GM21367 (cell line): Measurements from ENCODE around the gene EDN1.
A peak's percentile ranks its signal among the peaks of the same experiment; 100 is the strongest.
"Not testable (repeated sequence)": the region's sequence is repeated elsewhere in the genome, so short reads cannot be mapped to it uniquely, and the experiment has no call there.

Source experiments
- ATAC-seq: cut with Tn5 transposase; IDR thresholded peaks from one replicate; pipeline ENCODE4 v1.9.1; 2021; ENCODE audit not compliant: unreplicated experiment

The EDN1 gene

GRCh38 chr6:12324099-12324498, 33.9 kb downstream of the EDN1 start:
- ATAC-seq, result no peak

DNA sequence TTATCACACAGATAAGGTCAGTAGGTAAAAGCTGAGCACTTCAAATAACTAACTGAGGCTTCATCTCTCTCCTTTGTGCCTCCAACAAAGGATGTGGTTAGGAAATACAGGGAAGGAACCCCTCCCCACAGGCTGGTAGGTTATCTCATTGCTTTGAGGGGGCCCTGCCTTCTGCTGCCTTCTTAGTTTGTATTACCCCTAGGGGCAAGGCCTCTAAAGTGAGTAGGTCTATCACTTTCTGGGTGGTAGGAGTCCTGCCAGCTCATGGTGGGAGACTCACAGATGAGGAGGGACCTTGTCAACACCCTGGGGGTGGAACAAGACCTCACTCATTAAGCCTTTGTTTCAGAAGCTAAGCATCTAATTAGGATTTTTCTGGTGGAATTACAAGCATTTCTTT, 34.6 kb downstream of the EDN1 start:
- ATAC-seq, result no peak

- ATAC-seq, result no peak
Measured at GRCh38 chr6:12325872-12326271, 35.7 kb downstream of the EDN1 start.

DNA sequence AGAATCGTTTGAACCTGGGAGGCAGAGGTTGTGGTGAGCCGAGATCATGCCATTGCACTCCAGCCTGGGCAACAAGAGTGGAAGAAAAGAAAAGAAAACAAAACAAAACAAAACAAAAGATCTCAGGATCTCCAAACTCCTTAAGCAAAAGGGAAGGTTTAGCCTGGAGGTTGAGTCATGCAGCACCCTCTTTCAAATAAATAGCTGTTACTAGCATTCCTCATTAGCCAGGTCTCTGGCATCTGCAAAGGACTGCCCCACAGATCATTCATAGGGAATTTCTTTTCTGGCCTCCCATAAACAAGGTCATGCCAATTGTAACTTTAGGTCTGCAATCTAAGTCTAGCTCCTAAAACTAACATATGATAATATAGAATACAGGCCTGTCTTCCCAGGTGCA, 37.2 kb downstream of the EDN1 start:
- no peak for ATAC-seq

DNA sequence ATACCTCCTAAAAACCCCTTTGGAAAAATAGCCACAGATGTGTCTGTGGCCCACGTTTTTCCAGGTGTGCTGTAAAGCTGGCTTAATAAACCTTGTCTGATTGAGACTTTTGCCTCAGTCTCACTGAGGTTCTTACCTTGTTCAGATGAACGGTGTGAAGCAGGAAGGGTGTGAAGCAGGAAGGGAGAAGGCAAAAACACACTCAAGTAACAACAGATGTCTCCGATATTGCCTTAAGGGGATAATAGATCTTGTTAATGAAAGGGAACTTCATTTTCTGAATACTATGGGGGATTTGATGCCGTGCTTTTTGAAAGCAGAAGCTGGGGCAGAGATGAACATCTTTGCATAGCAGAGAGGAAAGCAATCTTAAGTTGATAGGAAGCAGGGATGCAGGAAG, 37.8 kb downstream of the EDN1 start:
- ATAC-seq, result no peak

DNA sequence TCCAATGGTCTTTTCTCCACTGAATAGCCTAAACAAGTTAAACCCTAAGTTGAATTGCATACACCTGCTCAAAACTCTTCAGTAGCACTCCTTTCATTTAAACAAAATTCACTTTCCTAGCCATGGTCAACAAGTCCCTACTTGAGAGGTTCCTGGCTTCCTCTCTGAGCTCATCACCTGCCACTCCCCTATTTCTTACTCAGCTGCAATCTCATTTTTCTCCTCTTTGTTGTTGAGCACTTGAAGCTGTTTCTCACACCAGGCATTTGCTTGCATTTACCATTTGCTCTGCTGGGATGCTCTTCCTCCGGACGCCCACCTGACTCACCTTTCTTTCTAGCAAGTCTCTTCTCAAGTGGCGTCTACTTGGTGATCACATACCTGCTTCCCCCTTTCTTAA, 38.5 kb downstream of the EDN1 start:
- no peak for ATAC-seq

- no peak for ATAC-seq
Measured at GRCh38 chr6:12331474-12331873, 41.3 kb downstream of the EDN1 start.

DNA sequence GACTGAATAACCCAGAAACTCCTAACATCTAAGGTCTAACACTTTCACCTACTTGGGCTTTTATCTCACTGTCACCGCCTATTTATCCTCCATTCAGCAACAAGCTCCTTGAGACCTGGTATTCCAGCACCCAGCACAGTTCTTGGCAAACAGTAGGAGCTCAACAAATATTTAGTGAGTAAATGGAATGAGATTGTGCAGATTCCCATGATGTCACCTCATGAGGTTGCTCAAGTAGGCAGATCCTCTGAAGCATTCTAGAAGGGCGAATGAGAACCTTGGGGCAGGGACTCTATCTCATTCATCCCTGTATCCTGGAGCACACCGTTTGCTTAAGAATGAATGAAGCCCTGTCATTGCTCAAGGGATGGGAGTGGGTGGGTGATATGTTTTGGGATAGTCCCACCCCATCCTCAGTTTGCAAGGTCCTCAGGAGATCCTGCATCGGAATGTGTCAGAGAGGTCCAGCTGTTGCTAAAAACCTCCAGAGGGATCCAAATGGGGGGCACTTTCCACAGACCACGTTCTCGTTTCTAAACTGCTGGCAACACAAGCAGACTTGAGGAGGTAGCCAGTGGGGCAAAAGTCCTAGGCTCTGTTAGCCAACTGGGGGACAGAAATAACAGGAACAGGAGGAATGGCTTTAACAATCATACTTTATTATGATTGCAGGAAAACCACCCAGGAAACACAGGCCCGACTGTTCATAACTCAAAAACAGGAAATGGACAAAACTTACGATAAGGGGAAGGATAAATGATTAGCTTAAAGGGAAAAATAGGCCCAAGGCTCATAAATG, 42.0 kb downstream of the EDN1 start:
- ATAC-seq, result no peak

- not testable (repeated sequence) for ATAC-seq
Measured at GRCh38 chr6:12332750-12333079, 42.6 kb downstream of the EDN1 start.

GRCh38 chr6:12333128-12333527, 43.0 kb downstream of the EDN1 start:
- ATAC-seq, result no peak

- no peak for ATAC-seq
Measured at GRCh38 chr6:12334526-12335130, 44.5 kb downstream of the EDN1 start.

GRCh38 chr6:12335131-12335527, 45.0 kb downstream of the EDN1 start:
- peak; percentile 52 for ATAC-seq

DNA sequence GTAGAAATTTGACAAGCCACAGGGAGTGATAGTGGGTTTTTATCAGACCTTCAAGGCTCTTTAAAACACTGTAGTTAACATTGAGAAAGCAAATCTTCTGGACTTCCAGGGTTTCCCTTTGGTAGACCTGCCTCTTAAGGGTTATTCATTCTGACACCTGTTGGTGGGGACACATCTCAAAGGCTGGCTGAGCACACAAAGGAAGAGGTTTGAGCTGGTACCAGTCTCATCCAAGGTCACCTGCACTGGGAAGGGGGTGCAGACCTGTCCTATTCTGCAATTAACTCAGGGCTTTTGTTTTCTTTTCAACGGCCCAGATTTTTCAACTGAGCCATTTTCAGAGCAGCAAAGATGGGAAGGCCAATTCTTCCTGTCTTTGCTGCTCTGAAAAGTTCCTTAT, 45.6 kb downstream of the EDN1 start:
- ATAC-seq, result no peak

DNA sequence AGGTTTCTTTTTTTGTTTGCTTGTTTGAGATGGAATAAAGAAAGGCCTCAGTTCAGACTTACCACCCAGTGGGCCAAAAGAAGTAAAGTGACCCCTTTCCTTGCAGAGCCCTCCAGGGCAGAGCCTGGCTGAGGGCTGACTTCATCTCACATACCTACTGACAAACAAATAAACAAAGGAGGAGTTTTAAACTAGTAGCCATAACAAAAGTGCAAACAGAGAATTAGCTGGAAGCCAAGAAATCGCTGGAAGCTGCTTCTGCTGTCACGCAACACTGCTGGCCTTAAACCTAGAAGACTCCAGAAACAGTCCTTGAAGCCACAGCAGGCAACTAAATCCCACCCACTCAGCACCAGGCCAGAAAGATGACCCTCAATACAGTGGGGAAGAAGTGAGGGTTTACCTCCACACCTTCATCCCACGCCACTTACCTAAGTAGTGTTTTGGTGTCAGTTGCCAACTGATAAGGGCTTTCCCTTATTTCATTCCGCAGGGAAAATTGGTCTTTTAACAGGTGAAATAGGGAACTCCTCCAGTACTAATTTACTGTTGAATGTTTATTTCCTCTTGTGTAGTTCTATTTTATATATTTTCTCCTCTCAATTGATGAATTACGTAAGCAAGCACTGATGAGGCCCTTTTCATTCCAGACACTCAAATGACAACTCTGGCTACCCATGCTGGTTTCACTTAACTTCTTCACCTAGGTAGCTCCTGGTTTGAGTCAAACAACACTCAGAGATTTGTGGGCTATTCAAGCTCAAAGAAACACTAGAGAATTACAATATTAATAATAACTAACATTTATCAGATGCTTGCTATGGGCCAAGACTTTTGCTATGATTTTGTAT, 46.2 kb downstream of the EDN1 start:
- ATAC-seq, result no peak

- no peak for ATAC-seq
Measured at GRCh38 chr6:12339022-12339421, 48.9 kb downstream of the EDN1 start.

DNA sequence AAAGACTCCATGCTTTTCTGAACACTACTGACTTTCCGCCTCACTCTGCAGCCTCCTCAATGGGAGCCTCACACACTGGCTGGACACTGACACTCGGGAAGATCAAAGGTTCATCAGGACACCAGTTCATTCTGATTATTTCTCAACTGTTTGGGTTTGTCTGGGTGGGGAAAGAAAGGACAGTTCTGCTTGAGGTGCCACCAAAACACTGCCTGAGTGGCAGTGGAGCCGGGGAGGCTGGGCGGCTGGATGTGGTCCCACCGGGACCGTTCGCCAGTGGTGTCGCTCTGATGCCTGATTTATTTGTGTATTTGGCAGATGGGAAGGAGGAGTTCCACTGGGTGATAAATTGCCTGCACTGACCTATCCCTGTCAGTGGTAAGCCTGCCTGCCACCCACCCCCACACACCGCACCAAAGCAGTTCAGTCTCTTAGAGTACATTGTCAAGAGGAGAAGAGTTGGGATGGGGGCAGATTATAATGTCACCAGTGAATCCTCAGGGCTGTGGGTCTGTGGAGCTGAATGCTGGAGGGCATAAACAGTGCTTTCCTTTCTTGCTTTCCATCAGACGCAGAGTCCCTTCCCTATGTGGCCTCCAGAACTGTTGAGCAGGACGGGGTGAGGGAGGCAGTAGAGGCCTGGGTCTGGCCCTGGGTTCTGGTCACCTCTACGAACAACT, 49.8 kb downstream of the EDN1 start:
- ATAC-seq, result no peak

GRCh38 chr6:12340488-12340818, 50.3 kb downstream of the EDN1 start:
- ATAC-seq, result no peak

GRCh38 chr6:12342664-12343063, 52.5 kb downstream of the EDN1 start:
- no peak for ATAC-seq

DNA sequence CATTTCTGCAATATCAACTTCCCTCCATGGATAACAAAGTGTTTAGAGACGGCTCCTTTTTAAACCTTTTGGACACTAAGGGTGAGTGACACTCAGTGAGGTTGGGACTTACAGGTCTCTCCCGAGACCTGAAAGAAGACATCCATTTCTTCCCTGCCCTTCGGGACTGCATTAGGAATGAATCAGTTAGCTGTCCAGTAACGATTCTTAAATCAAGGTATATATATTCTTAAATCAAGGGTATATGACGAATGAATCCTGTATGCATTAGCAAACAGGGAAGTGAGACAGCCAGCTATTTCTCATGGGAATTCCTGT, 52.9 kb downstream of the EDN1 start:
- ATAC-seq, result no peak

DNA sequence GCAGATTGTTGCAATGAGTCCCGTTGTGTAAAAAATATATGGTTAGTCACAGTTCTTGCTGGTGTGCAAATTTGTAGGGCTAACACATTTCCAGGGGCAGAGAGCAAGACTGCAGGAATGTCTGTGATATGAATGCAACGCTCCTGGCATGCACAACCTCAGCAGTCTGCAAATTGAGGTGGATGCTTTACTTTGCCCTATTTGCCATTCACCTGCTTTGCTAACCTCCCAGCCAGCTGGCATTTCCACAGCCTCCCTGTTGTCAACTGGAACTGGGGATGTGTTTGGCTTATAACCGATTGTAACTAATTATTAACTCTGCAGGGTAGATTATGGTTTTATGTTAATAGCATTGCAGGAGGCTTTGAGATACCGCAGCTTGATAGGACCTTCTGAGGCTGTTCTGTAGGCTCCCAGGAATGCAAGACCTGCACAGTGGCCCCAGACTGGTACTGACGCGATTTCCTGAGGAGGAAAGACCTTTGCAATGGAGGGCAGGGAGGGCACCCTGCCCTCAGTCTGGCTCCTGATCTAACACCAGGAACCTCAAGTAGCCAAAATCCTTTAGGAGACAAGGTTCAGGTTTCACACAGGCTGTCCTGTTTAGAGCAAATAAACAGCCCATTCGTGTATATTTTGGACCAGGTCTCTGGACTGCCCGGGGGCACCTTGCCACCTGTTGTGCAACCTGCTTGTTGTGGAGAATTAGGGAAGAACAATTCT, 53.4 kb downstream of the EDN1 start:
- no peak for ATAC-seq

DNA sequence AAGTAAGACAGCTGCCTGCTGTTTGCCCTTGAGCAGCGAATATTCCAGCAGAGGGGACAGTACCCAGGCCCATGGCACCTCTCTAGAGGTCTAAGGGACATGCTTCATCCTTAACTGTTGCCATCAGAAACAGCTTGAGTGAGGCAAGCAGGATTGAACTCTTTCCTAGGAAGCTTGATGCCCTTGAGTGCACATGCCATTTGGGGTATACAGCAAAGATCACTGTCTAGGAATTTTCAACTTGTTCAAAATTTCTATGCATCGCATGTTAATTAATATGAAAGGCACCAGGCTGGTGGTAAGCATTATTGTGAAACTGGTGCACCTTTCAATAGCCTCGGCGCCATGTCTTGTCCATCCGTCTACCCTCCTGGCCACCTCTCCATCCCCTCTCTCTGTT, 54.1 kb downstream of the EDN1 start:
- ATAC-seq, result no peak
